CD14-positive monocyte (primary cell): Measurements from ENCODE around the gene OR4N5. TPM values are rescaled to one million over a fixed set of nuclear protein-coding genes. Genes with fewer than 3 reads are reported as not detected.

Experiments used
- DNase-seq, 3 donors: peaks; one replicate each; pipeline ENCODE4 v3.0.0-alpha.2; 2011 to 2022
- H2AFZ ChIP-seq: 2 replicates; pipeline ENCODE4 v1.6.0; 2012; ENCODE audit warnings: mild to moderate bottlenecking, low read depth, low read length, inconsistent platforms; ENCODE audit not compliant: insufficient read depth, poor library complexity, severe bottlenecking
- H3K27ac ChIP-seq, 2 donors: 1 replicate in 1 of 2; 2 replicates in 1 of 2; pipeline ENCODE4 v1.5.1; 2012 to 2013; ENCODE audit warnings: low read length in 2 of 2, control low read depth in 1 of 2, inconsistent platforms in 1 of 2, low read depth in 1 of 2, mild to moderate bottlenecking in 1 of 2
- H3K27me3 ChIP-seq, 2 donors: one replicate each; pipeline versions ENCODE4 v1.6.0 to v1.6.1; 2011 to 2013; ENCODE audit warnings: low read length in 2 of 2; ENCODE audit not compliant: control insufficient read depth in 2 of 2, insufficient read depth in 2 of 2
- H3K36me3 ChIP-seq, 2 donors: replicated peaks in 1 of 2; 1 replicate in 1 of 2; 2 replicates in 1 of 2; pipeline versions ENCODE4 v1.5.1 to v1.6.1; 2012 to 2013; ENCODE audit warnings: low read length in 2 of 2, control low read depth in 1 of 2, inconsistent platforms in 1 of 2, mild to moderate bottlenecking in 1 of 2; ENCODE audit not compliant: insufficient read depth in 2 of 2, control insufficient read depth in 1 of 2
- H3K4me1 ChIP-seq, 2 donors: 1 replicate in 1 of 2; 2 replicates in 1 of 2; pipeline versions ENCODE4 v1.5.1 to v1.6.1; 2012 to 2013; ENCODE audit warnings: low read length in 2 of 2, control low read depth in 1 of 2, inconsistent platforms in 1 of 2, mild to moderate bottlenecking in 1 of 2, moderate library complexity in 1 of 2; ENCODE audit not compliant: insufficient read depth in 2 of 2, control insufficient read depth in 1 of 2
- H3K4me2 ChIP-seq: replicated peaks from 2 replicates; pipeline ENCODE3; 2012; ENCODE audit warnings: low read length, moderate library complexity, mild to moderate bottlenecking; ENCODE audit not compliant: poor library complexity, severe bottlenecking; ENCODE audit errors: extremely low read depth
- H3K4me3 ChIP-seq, 3 experiments: fragments of 200-600 bp in 1 of 3; sonication (generic) in 1 of 3; replicated peaks in 1 of 3; 1 replicate in 2 of 3; 2 replicates in 1 of 3; pipeline ENCODE4 v1.5.1; 2011 to 2013; ENCODE audit warnings: low read length in 3 of 3, mild to moderate bottlenecking in 3 of 3, control low read depth in 2 of 3, low read depth in 2 of 3, inconsistent platforms in 1 of 3, moderate library complexity in 1 of 3
- H3K79me2 ChIP-seq: 2 replicates; pipeline ENCODE4 v1.6.0; 2012; ENCODE audit warnings: mild to moderate bottlenecking, control low read depth, inconsistent platforms, low read length, moderate library complexity; ENCODE audit not compliant: insufficient read depth
- H3K9ac ChIP-seq: 2 replicates; pipeline ENCODE4 v1.6.0; 2017; ENCODE audit warnings: low read length, mild to moderate bottlenecking; ENCODE audit not compliant: insufficient read depth, poor library complexity, severe bottlenecking
- H3K9me3 ChIP-seq, 2 donors: replicated peaks in 1 of 2; 1 replicate in 1 of 2; 2 replicates in 1 of 2; pipeline versions ENCODE4 v1.5.1 to v1.6.1; 2012 to 2013; ENCODE audit warnings: low read length in 2 of 2, control low read depth in 1 of 2; ENCODE audit not compliant: control insufficient read depth in 1 of 2, insufficient read depth in 1 of 2
- H4K20me1 ChIP-seq: 2 replicates; pipeline ENCODE4 v1.6.0; 2012; ENCODE audit warnings: mild to moderate bottlenecking, low read length, control low read depth, moderate library complexity; ENCODE audit not compliant: insufficient read depth
- H3K27ac Mint-ChIP-seq, 7 donors: one replicate each; pipeline ENCODE4 v1.8.0; 2020; ENCODE audit warnings: mild to moderate bottlenecking in 7 of 7, mixed read lengths in 7 of 7, moderate library complexity in 6 of 7, inconsistent platforms in 2 of 7
- H3K27me3 Mint-ChIP-seq, 3 donors: one replicate each; pipeline ENCODE4 v1.8.0; 2021 to 2022; ENCODE audit warnings: low read depth in 3 of 3, mild to moderate bottlenecking in 3 of 3, mixed read lengths in 3 of 3, moderate library complexity in 3 of 3, inconsistent platforms in 1 of 3
- H3K36me3 Mint-ChIP-seq, 2 donors: one replicate each; pipeline ENCODE4 v1.8.0; 2020; ENCODE audit warnings: mixed read lengths in 2 of 2, inconsistent platforms in 1 of 2, mild to moderate bottlenecking in 1 of 2
- H3K4me1 Mint-ChIP-seq: one replicate; pipeline ENCODE4 v1.8.0; 2020; ENCODE audit warnings: mild to moderate bottlenecking, mixed read lengths
- H3K4me3 Mint-ChIP-seq, 2 donors: one replicate each; pipeline ENCODE4 v1.8.0; 2020; ENCODE audit warnings: mild to moderate bottlenecking in 2 of 2, mixed read lengths in 2 of 2, moderate library complexity in 1 of 2
- H3K9me3 Mint-ChIP-seq, 7 donors: one replicate each; pipeline ENCODE4 v1.8.0; 2020 to 2022; ENCODE audit warnings: mixed read lengths in 7 of 7, mild to moderate bottlenecking in 6 of 7, moderate library complexity in 6 of 7, inconsistent platforms in 2 of 7
- intact Hi-C, 2 donors: fragments of 100-400 bp; cut with micrococcal nuclease; formaldehyde crosslinking; loops; one replicate each; pipeline versions ENCODE4 v1.15.0 to v1.15.1; 2023
- polyA plus RNA-seq, 3 donors: library from polyadenylated mRNA; depleted of rRNA in 1 of 3; unstranded in 2 of 3; stranded (reverse) in 1 of 3; fragments of 300-500 nt in 2 of 3; fragments of >200 nt in 1 of 3; fragmentation: Illumina TruSeq in 2 of 3; gene quantifications; 1 replicate in 2 of 3; 2 replicates in 1 of 3; pipeline ENCODE4 v1.2.3, GENCODE V29; 2012 to 2021
- small RNA-seq: library from RNA; depleted of rRNA; stranded (forward); fragments of <200 nt; gene quantifications from one replicate; pipeline ENCODE3, GENCODE V24; 2012; ENCODE audit warnings: low read depth; ENCODE audit not compliant: insufficient read length
- TF ChIP-seq, protein P1 (sequence below): fragments of 200-600 bp; IDR thresholded peaks from one replicate; pipeline ENCODE4 v1.8.0; 2022; ENCODE audit warnings: antibody characterized with exemption, mild to moderate bottlenecking

OR4N5 gene
- polyA plus RNA-seq, 3 donors, result not detected

DNA sequence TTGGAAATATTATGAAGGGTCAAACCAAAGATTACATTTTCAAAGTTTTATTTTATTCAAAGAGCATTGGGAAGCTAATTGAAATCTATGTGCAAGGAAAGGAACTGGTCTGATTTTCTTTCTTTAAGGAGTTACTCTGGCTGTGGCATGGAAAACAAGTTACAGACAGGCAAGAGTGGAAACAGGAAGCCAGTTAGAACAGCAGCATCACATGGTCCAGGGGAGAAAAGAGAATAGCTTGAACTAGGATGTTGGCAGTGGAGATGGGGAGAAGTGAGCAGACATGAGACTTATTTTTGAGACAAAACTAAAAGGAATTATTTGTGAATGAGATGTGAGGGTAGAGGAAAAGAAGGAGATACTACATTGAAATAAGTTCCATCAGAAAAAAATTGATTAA is 55.5 kb downstream of the OR4N5 start:
- Histone ChIP-seq H3K4me3 (no peak overlapping the region), H4K20me1 (no peaks in the 10 kb centered on the region), H3K79me2 (no peaks in the 10 kb centered on the region), H3K27me3 (no peaks in the 10 kb centered on the region), H3K27ac (no peak overlapping the region), H2AFZ (no peak overlapping the region), H3K4me1 (peaks cover 4 to 5% of the 10 kb centered on the region in 2 donors), H3K9me3 (no peaks in the 10 kb centered on the region), H3K9ac (no peak overlapping the region), H3K36me3 (no peaks in the 10 kb centered on the region), H3K4me2 (no peak overlapping the region)
- H3K36me3 Mint-ChIP-seq, result no peaks in the 10 kb centered on the region
- H3K27me3 Mint-ChIP-seq, result peaks cover 2 to 13% (median 3%) of the 10 kb centered on the region in 3 donors
- TF ChIP-seq, protein P1, sequence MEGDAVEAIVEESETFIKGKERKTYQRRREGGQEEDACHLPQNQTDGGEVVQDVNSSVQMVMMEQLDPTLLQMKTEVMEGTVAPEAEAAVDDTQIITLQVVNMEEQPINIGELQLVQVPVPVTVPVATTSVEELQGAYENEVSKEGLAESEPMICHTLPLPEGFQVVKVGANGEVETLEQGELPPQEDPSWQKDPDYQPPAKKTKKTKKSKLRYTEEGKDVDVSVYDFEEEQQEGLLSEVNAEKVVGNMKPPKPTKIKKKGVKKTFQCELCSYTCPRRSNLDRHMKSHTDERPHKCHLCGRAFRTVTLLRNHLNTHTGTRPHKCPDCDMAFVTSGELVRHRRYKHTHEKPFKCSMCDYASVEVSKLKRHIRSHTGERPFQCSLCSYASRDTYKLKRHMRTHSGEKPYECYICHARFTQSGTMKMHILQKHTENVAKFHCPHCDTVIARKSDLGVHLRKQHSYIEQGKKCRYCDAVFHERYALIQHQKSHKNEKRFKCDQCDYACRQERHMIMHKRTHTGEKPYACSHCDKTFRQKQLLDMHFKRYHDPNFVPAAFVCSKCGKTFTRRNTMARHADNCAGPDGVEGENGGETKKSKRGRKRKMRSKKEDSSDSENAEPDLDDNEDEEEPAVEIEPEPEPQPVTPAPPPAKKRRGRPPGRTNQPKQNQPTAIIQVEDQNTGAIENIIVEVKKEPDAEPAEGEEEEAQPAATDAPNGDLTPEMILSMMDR, result no peak
- intact Hi-C loops, result no loop called here
- peaks cover 0 to 1% (median 0%) of the 10 kb centered on the region in 7 donors for H3K9me3 Mint-ChIP-seq
- no peak overlapping the region for H3K27ac Mint-ChIP-seq
- H3K4me1 Mint-ChIP-seq, result peaks cover 11% of the 10 kb centered on the region
- no peak overlapping the region for H3K4me3 Mint-ChIP-seq
- no peak for DNase-seq

Small RNAs within 50 kb of the gene (small RNA-seq; reads per million reads assigned to genes)
- gene GTF2IP22 (not detected), gene RNA5SP380 (not detected)

Other genes with a start within 250 kb of the OR4N5 start
- not detected for gene OR4K5, start 218.2 kb upstream of the OR4N5 start, polyA plus RNA-seq
- gene OR4K1, start 207.9 kb upstream of the OR4N5 start, polyA plus RNA-seq, result not detected
- gene OR4K15, start 163.2 kb upstream of the OR4N5 start, polyA plus RNA-seq, result not detected
- not detected for gene OR4Q2, start 136.7 kb upstream of the OR4N5 start, polyA plus RNA-seq
- gene OR4K14, start 119.5 kb upstream of the OR4N5 start, polyA plus RNA-seq, result not detected
- not detected for gene OR4K13, start 102.8 kb upstream of the OR4N5 start, polyA plus RNA-seq
- gene OR4L1, start 78.8 kb upstream of the OR4N5 start, polyA plus RNA-seq, result not detected
- gene OR4K17, start 28.1 kb upstream of the OR4N5 start, polyA plus RNA-seq, result not detected
- gene OR11G2, start 52.1 kb downstream of the OR4N5 start, polyA plus RNA-seq, result not detected
- gene OR11H6, start 84.9 kb downstream of the OR4N5 start, polyA plus RNA-seq, result not detected
- not detected for gene OR11H7, start 90.2 kb downstream of the OR4N5 start, polyA plus RNA-seq
- gene OR11H4, start 100.5 kb downstream of the OR4N5 start, polyA plus RNA-seq, result not detected
- 10 to 100 TPM in 2 of 3 donors, 1 to 10 TPM in 1; 6.2 to 18.4 (median 17.3) TPM for gene TTC5, start 167.1 kb downstream of the OR4N5 start, polyA plus RNA-seq
- 1 to 10 TPM; 3.5 to 8.6 (median 5.4) TPM for gene CCNB1IP1, start 194.5 kb downstream of the OR4N5 start, polyA plus RNA-seq
- gene PARP2, start 204.8 kb downstream of the OR4N5 start, polyA plus RNA-seq, result 1 to 10 TPM; 1.8 to 7.3 (median 3.9) TPM